ENCODE data around the gene TAS2R16.

DNA sequence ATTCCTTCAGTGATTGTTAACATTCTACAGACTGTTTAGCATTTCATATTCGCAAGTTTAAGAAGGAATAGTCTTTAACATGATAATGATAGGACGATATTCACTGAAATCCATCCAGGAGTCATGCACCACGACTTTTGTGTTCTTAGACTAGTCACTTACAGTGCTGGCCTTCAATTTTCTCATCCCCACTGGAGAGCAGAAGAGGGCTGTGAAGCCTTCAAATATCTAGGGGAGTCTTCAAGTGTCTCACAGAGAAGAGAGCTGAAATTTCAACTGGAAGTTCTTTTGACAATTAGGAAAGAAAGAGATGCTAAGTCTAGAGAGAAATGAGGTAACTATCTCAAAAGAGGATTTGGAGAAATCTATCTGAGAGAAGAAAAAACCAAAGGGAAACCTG is 43.8 kb upstream of the TAS2R16 start:
- no peak for TF ChIP-seq TOX (CRISPR knock-in tag; IDR thresholded peaks at IDR 0.05; ENCODE audit: borderline replicate concordance)
- no peak for TF ChIP-seq RARB (CRISPR knock-in tag; IDR thresholded peaks at IDR 0.05)
- TF ChIP-seq CREB5 (CRISPR knock-in tag; IDR thresholded peaks at IDR 0.05; ENCODE audit: low read depth): no peak
- no peak for TF ChIP-seq ZNF565 (CRISPR knock-in tag; conservative IDR thresholded peaks at IDR 0.05; ENCODE audit: low read depth)
- no peak for TF ChIP-seq ZFP3 (CRISPR knock-in tag; IDR thresholded peaks at IDR 0.05)
- TF ChIP-seq PPARA (CRISPR knock-in tag; IDR thresholded peaks at IDR 0.05; ENCODE audit: borderline replicate concordance): no peak
- no peak for TF ChIP-seq ARNTL (CRISPR knock-in tag; IDR thresholded peaks at IDR 0.05; ENCODE audit: borderline replicate concordance, low read depth)
- TF ChIP-seq, protein P1, sequence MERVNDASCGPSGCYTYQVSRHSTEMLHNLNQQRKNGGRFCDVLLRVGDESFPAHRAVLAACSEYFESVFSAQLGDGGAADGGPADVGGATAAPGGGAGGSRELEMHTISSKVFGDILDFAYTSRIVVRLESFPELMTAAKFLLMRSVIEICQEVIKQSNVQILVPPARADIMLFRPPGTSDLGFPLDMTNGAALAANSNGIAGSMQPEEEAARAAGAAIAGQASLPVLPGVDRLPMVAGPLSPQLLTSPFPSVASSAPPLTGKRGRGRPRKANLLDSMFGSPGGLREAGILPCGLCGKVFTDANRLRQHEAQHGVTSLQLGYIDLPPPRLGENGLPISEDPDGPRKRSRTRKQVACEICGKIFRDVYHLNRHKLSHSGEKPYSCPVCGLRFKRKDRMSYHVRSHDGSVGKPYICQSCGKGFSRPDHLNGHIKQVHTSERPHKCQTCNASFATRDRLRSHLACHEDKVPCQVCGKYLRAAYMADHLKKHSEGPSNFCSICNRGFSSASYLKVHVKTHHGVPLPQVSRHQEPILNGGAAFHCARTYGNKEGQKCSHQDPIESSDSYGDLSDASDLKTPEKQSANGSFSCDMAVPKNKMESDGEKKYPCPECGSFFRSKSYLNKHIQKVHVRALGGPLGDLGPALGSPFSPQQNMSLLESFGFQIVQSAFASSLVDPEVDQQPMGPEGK (CRISPR knock-in tag; IDR thresholded peaks at IDR 0.05; ENCODE audit: borderline replicate concordance): no peak
- TF ChIP-seq ZFP30 (CRISPR knock-in tag; IDR thresholded peaks at IDR 0.05): no peak
- TF ChIP-seq ESRRG (CRISPR knock-in tag; IDR thresholded peaks at IDR 0.05): no peak
- no peak for TF ChIP-seq ISL1 (CRISPR knock-in tag; IDR thresholded peaks at IDR 0.05)
- TF ChIP-seq GLIS3 (CRISPR knock-in tag; IDR thresholded peaks at IDR 0.05): no peak
- TF ChIP-seq CSDC2 (CRISPR knock-in tag; IDR thresholded peaks at IDR 0.05): no peak
- no peak for TF ChIP-seq ZNF70 (CRISPR knock-in tag; IDR thresholded peaks at IDR 0.05)
